OCI-LY3 (cell line): ENCODE results near the gene TALDO1.

Source experiments
- H2AFZ ChIP-seq: fragments of 200-600, 300-600 bp; shearing (Covaris generic); 2 replicates; pipeline ENCODE4 v1.6.0; 2014; ENCODE audit warnings: antibody characterized with exemption, low read depth, low read length
- H3K27ac ChIP-seq: fragments of 200-600, 300-600 bp; sonication (generic); 2 replicates; pipeline ENCODE4 v1.5.1; 2014; ENCODE audit warnings: mild to moderate bottlenecking, low read length, moderate library complexity, mixed read lengths
- H3K27me3 ChIP-seq: fragments of 200-600, 300-600 bp; sonication (generic); 2 replicates; pipeline ENCODE4 v1.6.1; 2014; ENCODE audit warnings: low read depth, low read length, mixed read lengths
- H3K36me3 ChIP-seq: fragments of 200-600, 300-600 bp; sonication (generic); replicated peaks from 2 replicates; pipeline ENCODE3; 2014; ENCODE audit warnings: low read depth, low read length, mixed read lengths
- H3K4me1 ChIP-seq: fragments of 300-600, 200-600 bp; sonication (generic); 2 replicates; pipeline ENCODE4 v1.6.1; 2014; ENCODE audit warnings: low read length, mixed read lengths
- H3K4me2 ChIP-seq: fragments of 200-600, 300-600 bp; sonication (generic); 2 replicates; pipeline ENCODE4 v1.6.1; 2014; ENCODE audit warnings: low read length, mixed read lengths
- H3K4me3 ChIP-seq: fragments of 300-600, 200-600 bp; sonication (generic); 2 replicates; pipeline ENCODE4 v1.5.1; 2014; ENCODE audit warnings: antibody characterized with exemption, mild to moderate bottlenecking, low read length, moderate library complexity
- H3K79me2 ChIP-seq: fragments of 300-600, 200-600 bp; shearing (Covaris generic); 2 replicates; pipeline ENCODE4 v1.6.1; 2014; ENCODE audit warnings: mild to moderate bottlenecking, low read length, mixed read lengths
- H3K9ac ChIP-seq: fragments of 300-600, 200-600 bp; shearing (Covaris generic); 2 replicates; pipeline ENCODE4 v1.6.0; 2014; ENCODE audit warnings: mild to moderate bottlenecking, low read length, moderate library complexity
- H3K9me3 ChIP-seq: fragments of 200-600, 300-600 bp; shearing (Covaris generic); 2 replicates; pipeline ENCODE4 v1.6.1; 2014; ENCODE audit warnings: low read length, mixed read lengths; ENCODE audit not compliant: insufficient read depth
- H4K20me1 ChIP-seq: fragments of 200-600, 300-600 bp; sonication (generic); 2 replicates; pipeline ENCODE4 v1.6.1; 2016; ENCODE audit warnings: low read length, mixed read lengths; ENCODE audit not compliant: insufficient read depth
- CTCF ChIP-seq: fragments of 200-600, 300-600 bp; sonication (generic); IDR thresholded peaks from 2 replicates; pipeline ENCODE4 v1.5.1; 2014; ENCODE audit warnings: antibody characterized with exemption, low read length, low read depth
- EZH2phosphoT487 ChIP-seq: fragments of 200-600 bp; shearing (Covaris generic); IDR thresholded peaks from 2 replicates; pipeline ENCODE4 v1.6.1; 2018; ENCODE audit warnings: antibody characterized with exemption, mixed run types, low read depth

TALDO1 gene

GRCh38 chr11:779955-780532 is 32.8 kb downstream of the TALDO1 start:
- Histone ChIP-seq H3K27me3 (no peaks in the 10 kb centered on the region), H3K79me2 (peaks cover 35% of the 10 kb centered on the region), H3K27ac (no peak overlapping the region), H3K4me1 (peaks cover 10% of the 10 kb centered on the region), H4K20me1 (peaks cover 13% of the 10 kb centered on the region), H3K9ac (no peak overlapping the region), H3K4me2 (no peak overlapping the region), H2AFZ (no peak overlapping the region), H3K4me3 (no peak overlapping the region), H3K9me3 (no peaks in the 10 kb centered on the region), H3K36me3 (peaks cover 6% of the 10 kb centered on the region)
- no peak for TF ChIP-seq CTCF
- TF ChIP-seq EZH2phosphoT487 = no peak

GRCh38 chr11:782264-783174 is 35.3 kb downstream of the TALDO1 start:
- Histone ChIP-seq H3K9me3 (no peaks in the 10 kb centered on the region), H3K4me1 (peaks cover 5% of the 10 kb centered on the region), H3K27me3 (no peaks in the 10 kb centered on the region), H3K79me2 (peaks cover 11% of the 10 kb centered on the region), H4K20me1 (no peaks in the 10 kb centered on the region), H3K4me2 (no peak overlapping the region), H3K36me3 (peaks cover 6% of the 10 kb centered on the region), H3K4me3 (no peak overlapping the region), H3K9ac (no peak overlapping the region), H3K27ac (no peak overlapping the region), H2AFZ (no peak overlapping the region)
- no peak for TF ChIP-seq EZH2phosphoT487
- no peak for TF ChIP-seq CTCF

GRCh38 chr11:783581-784015 is 36.3 kb downstream of the TALDO1 start:
- peaks cover 4% of the 10 kb centered on the region; the same call in 1 of the 2 replicates for H3K4me1 ChIP-seq
- peaks cover 6% of the 10 kb centered on the region for H3K36me3 ChIP-seq
- no peaks in the 10 kb centered on the region for H3K27me3 ChIP-seq
- H3K4me3 ChIP-seq = no peak overlapping the region
- H3K79me2 ChIP-seq = peaks cover under 1% of the 10 kb centered on the region; the same call in 1 of the 2 replicates
- TF ChIP-seq CTCF (no peak), EZH2phosphoT487 (no peak)
- H3K9me3 ChIP-seq = no peaks in the 10 kb centered on the region
- H3K9ac ChIP-seq = no peak overlapping the region
- H4K20me1 ChIP-seq = no peaks in the 10 kb centered on the region
- H3K4me2 ChIP-seq = no peak overlapping the region
- no peak overlapping the region for H2AFZ ChIP-seq
- no peak overlapping the region for H3K27ac ChIP-seq
